ENCODE results near the gene AQP10. TPM values are rescaled to one million over a fixed set of nuclear protein-coding genes. Genes with fewer than 3 reads are reported as not detected.

Gene AQP10, protein sequence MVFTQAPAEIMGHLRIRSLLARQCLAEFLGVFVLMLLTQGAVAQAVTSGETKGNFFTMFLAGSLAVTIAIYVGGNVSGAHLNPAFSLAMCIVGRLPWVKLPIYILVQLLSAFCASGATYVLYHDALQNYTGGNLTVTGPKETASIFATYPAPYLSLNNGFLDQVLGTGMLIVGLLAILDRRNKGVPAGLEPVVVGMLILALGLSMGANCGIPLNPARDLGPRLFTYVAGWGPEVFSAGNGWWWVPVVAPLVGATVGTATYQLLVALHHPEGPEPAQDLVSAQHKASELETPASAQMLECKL
- not detected in 2 replicates for total RNA-seq

DNA sequence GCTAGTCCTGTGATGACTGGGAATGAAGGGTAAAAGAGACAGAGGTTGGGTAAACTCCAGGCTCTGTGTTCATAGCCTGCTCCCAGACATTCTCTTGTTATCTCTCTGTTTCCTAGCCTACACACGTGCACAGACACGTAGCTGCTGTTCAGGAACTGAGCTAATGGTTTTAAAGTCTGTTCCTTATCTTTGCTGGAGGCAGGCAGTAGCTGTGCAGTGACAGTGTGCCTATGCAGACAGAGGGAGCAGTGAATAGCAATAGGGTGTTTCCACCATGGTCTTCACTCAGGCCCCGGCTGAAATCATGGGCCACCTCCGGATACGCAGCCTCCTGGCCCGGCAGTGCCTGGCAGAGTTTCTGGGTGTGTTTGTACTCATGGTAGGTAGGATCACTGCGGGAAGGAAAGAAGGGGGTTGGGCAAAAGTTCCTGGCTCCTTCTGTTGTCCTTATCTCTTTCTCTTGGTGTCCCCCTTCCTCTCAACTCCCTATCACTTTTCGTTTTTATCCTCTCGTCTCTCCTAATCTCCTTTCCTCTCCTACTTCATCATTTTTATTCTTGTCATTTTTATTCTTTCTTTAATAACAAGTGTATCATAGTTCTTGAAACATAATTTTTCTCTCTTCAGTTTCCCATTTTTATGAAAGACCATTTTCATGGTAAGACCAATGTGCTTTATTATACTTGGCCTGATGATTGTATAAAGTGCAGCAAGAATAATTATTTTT lies at the start of gene AQP10:
TSS of gene AQP10 (plus strand) at position 212 of the 727 bp plus-strand sequence. CDS start at position 275, 63 bp downstream.

DNA sequence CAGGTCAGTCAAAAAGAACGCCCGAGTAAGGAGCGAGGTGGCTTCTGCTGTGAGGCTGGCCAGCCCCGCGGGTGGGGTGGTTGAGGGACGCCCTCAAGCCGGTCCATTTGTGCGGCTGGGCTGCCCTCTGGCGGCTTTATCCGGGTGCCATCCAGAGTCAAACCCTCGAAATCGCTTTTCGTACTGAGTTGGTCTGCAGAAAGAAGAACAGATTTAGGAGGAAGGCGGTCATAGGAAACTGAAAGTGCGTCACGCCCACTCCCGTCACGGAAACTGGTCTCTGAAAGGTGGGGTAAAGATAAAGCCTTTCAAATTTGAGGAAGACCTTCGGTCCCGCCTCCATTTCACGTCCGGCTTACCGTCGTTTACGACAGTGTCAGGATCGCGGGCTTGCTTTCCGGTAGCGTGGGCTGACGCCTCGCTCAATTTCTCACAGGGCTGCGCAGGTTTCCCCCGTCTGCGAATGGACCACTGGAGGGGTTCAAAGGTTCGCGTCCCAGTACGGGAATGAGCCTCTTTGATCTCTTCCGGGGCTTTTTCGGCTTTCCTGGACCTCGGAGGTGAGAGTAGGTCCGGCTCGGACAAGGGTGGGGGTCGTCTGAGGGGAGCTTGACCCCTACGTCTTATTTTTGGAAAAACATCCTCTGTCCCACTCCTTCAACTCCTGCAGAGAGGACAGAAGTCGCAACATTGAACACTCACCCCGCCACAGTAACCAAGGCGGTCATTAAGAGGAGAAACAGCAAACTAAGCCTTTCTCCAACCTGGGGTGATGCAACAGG lies 48.5 kb upstream of the AQP10 start, which contains the start of gene HAX1:
TSS of gene HAX1 (plus strand) at position 413 of the 782 bp plus-strand sequence. CDS start at position 508, 95 bp downstream.

DNA sequence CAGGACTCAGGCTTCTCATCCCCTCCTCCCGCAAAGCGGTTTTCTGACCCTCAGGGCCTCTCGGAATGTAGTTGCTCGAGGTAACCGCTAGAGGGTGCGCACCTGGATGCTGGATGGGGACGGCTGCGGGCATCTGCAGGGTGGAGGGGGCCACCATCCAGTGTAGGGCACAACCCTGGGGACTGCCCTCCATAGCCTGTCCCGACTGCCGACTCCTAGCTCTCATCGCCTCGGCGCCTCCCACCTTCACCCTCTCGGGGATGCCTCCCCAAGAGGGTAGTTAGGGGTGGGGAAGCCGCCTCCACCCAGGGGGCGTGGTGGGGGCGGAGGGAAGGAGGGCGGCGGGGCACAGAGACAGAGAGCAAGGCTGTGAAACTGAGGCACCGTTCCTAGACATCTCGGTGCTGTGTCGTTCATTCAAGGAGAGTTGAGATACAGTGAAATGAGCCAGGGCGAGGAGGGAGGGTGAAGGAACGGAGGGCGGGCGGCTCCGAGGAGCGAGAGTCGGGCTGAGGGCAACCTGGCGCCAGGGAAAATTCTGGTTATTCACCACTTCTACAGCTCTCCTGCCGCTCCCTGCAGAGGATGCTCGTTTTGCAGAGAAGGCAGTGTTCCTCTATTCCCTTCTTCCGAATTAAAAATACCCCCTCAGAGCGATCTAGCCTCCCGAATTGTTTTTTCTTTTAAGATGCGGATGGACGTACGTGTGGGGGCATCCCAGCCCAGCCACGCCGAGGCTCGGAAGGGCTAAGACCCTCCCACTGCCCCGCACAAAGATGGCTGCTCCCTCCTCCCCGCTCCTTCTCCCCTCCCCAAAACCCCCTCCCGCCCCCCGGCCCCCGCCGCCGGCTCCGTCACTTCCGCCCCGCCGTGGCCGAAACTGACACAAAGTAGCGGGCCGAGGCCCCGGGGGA lies 4.0 kb downstream of the AQP10 start, which contains the start of gene ATP8B2:
TSS of gene ATP8B2 (plus strand) at position 857 of the 914 bp plus-strand sequence. CDS start 2,617 bp downstream, outside the sequence.

Small RNA genes lying within 50 kb of the gene (small RNA-seq; reads per million reads assigned to genes)
- gene RF00273: not detected
- gene RNU6-121P: not detected
- not detected for gene RNU6-239P
- gene RNU7-57P: not detected

Other genes starting within 250 kb of the AQP10 start
- 0.12 and 0.16 TPM in 2 replicates for gene NUP210L, start 166.0 kb upstream of the AQP10 start, total RNA-seq
- gene TPM3, start 129.0 kb upstream of the AQP10 start, total RNA-seq: 350 and 426 TPM in 2 replicates
- not detected in 2 replicates for gene CFAP141, start 114.8 kb upstream of the AQP10 start, total RNA-seq
- 126 and 137 TPM in 2 replicates for gene UBAP2L, start 100.1 kb upstream of the AQP10 start, total RNA-seq
- gene HAX1, start 48.5 kb upstream of the AQP10 start, total RNA-seq: 108 and 112 TPM in 2 replicates
- 283 and 305 TPM in 2 replicates for gene ATP8B2, start 4.4 kb downstream of the AQP10 start, total RNA-seq
- gene IL6R, start 84.2 kb downstream of the AQP10 start, total RNA-seq: 25.7 and 29.7 TPM in 2 replicates
- gene TDRD10, start 181.1 kb downstream of the AQP10 start, total RNA-seq: not detected in 2 replicates
- 0.12 TPM in 1 of 2 replicates, not detected in the other for gene SHE, start 181.3 kb downstream of the AQP10 start, total RNA-seq
- gene UBE2Q1, start 237.6 kb downstream of the AQP10 start, total RNA-seq: 28.4 and 30.0 TPM in 2 replicates
- gene CHRNB2, start 246.7 kb downstream of the AQP10 start, total RNA-seq: under 0.01 and 0.16 TPM in 2 replicates